HepG2 (cell line): ENCODE measurements around the gene C10orf120. TPM values are rescaled to one million over a fixed set of nuclear protein-coding genes. Genes with fewer than 3 reads are reported as not detected.

ENCODE experiments used
- ATAC-seq: fragments of 200-7000 bp; cut with Tn5 transposase; 3 replicates; pipeline ENCODE4 v1.9.1; 2020; ENCODE audit warnings: mild to moderate bottlenecking, moderate library complexity
- BruUV-seq: library from RNA; stranded (reverse); fragments of 400-500 nt; replicated peaks from 2 replicates; lab custom pipeline; 2021; lab: Mats Ljungman, UMichigan
- CTCF ChIA-PET: fragments of 300-600 bp; formaldehyde crosslinking; extraction: SDS; loops from one replicate; lab custom pipeline; 2021; ENCODE audit warnings: low total read pairs, inconsistent platforms, low intra/inter-chr PET ratio; lab: Yijun Ruan, JAX
- POLR2A ChIA-PET: fragments of 350-600 bp; sonication (Branson Sonifier 250); formaldehyde crosslinking; loops from one replicate; lab custom pipeline; 2020; ENCODE audit warnings: antibody characterized with exemption, inconsistent platforms; lab: Yijun Ruan, JAX
- DNase-seq: peaks from one replicate; pipeline ENCODE4 v3.0.0-alpha.2; 2015; ENCODE audit warnings: low spot score
- FAIRE-seq: peaks from 3 replicates; lab custom pipeline; 2011; peaks lifted over from hg19 to GRCh38; lab: Jason Lieb, UNC
- H2AFZ ChIP-seq: one replicate; pipeline ENCODE4 v1.6.1; 2011; ENCODE audit warnings: low read length, inconsistent platforms
- H3K27ac ChIP-seq: fragments of 300-600 bp; 3 replicates; pipeline ENCODE4 v1.8.0; 2011; ENCODE audit warnings: mixed run types, mild to moderate bottlenecking, mixed read lengths, low read length, inconsistent platforms; ENCODE audit not compliant: insufficient read depth; ENCODE audit errors: extremely low read length
- H3K27me3 ChIP-seq, 2 experiments: fragments of 200-600 bp in 1 of 2; 2 replicates in 1 of 2; 3 replicates in 1 of 2; pipeline versions ENCODE4 v1.6.0 to v1.8.0; 2011; ENCODE audit warnings: low read length in 2 of 2, mild to moderate bottlenecking in 2 of 2, moderate library complexity in 2 of 2, inconsistent platforms in 1 of 2; ENCODE audit not compliant: insufficient read depth in 2 of 2, control insufficient read depth in 1 of 2
- H3K36me3 ChIP-seq, 2 experiments: fragments of 200-600 bp in 1 of 2; replicated peaks in 1 of 2; 2 replicates in 1 of 2; 3 replicates in 1 of 2; pipeline versions ENCODE4 v1.5.1 to v1.8.0; 2011; ENCODE audit warnings: low read length in 2 of 2, inconsistent platforms in 1 of 2; ENCODE audit not compliant: insufficient read depth in 2 of 2, control insufficient read depth in 1 of 2
- H3K4me1 ChIP-seq: 2 replicates; pipeline ENCODE4 v1.5.1; 2012; ENCODE audit warnings: low read length, inconsistent platforms; ENCODE audit not compliant: insufficient read depth
- H3K4me2 ChIP-seq: 2 replicates; pipeline ENCODE4 v1.6.0; 2011; ENCODE audit warnings: low read depth, low read length, inconsistent platforms
- H3K4me3 ChIP-seq, 3 experiments: fragments of 200-600 bp in 1 of 3; sonication (generic), shearing (Covaris generic) in 1 of 3; replicated peaks in 1 of 3; 2 replicates each; pipeline ENCODE4 v1.5.1; 2011 to 2016; ENCODE audit warnings: low read length in 3 of 3, inconsistent platforms in 2 of 3, low read depth in 2 of 3, mild to moderate bottlenecking in 2 of 3, control low read depth in 1 of 3, mixed read lengths in 1 of 3; ENCODE audit not compliant: insufficient read depth in 1 of 3
- H3K79me2 ChIP-seq: one replicate; pipeline ENCODE4 v1.6.1; 2011; ENCODE audit warnings: low read length, inconsistent platforms; ENCODE audit not compliant: insufficient read depth
- H3K9ac ChIP-seq: 2 replicates; pipeline ENCODE4 v1.6.0; 2011; ENCODE audit warnings: mild to moderate bottlenecking, low read depth, low read length, inconsistent platforms; ENCODE audit not compliant: insufficient read depth
- H3K9me3 ChIP-seq: 2 replicates; pipeline ENCODE4 v1.5.1; 2012; ENCODE audit warnings: mild to moderate bottlenecking, low read length
- H4K20me1 ChIP-seq: 2 replicates; pipeline ENCODE4 v1.6.0; 2011; ENCODE audit warnings: inconsistent platforms, mild to moderate bottlenecking, low read length, moderate library complexity; ENCODE audit not compliant: insufficient read depth
- MAF1 ChIP-seq: sonication (generic); formaldehyde crosslinking; IDR thresholded peaks from 2 replicates; pipeline ENCODE4 v1.5.0; 2020; ENCODE audit warnings: missing genetic modification reagents, borderline replicate concordance
- MYC ChIP-seq: sonication (generic); formaldehyde crosslinking; IDR thresholded peaks from 2 replicates; pipeline ENCODE4 v1.9.0; 2021; ENCODE audit warnings: missing genetic modification reagents, borderline replicate concordance
- NR2C2 ChIP-seq: sonication (generic); formaldehyde crosslinking; IDR thresholded peaks from 2 replicates; pipeline ENCODE4 v1.4.0; 2020; ENCODE audit warnings: missing genetic modification reagents, mild to moderate bottlenecking, moderate library complexity, borderline replicate concordance
- SALL2 ChIP-seq: sonication (generic); formaldehyde crosslinking; IDR thresholded peaks from 2 replicates; pipeline ENCODE4 v1.8.1; 2023; ENCODE audit warnings: mild to moderate bottlenecking, missing genetic modification reagents, inconsistent platforms
- SNAPC2 ChIP-seq: sonication (generic); formaldehyde crosslinking; IDR thresholded peaks from 2 replicates; pipeline ENCODE4 v1.8.1; 2022; ENCODE audit warnings: mild to moderate bottlenecking, missing genetic modification reagents
- TAF15 ChIP-seq: fragments of 200-400 bp; formaldehyde crosslinking; IDR thresholded peaks from one replicate; pipeline ENCODE4 v1.6.1; 2018; ENCODE audit warnings: mild to moderate bottlenecking, low read depth, low read length; ENCODE audit not compliant: poor library complexity, severe bottlenecking
- ZIK1 ChIP-seq: sonication (generic); formaldehyde crosslinking; IDR thresholded peaks from 2 replicates; pipeline ENCODE4 v1.5.0; 2020; ENCODE audit warnings: mild to moderate bottlenecking, low read depth, missing genetic modification reagents, borderline replicate concordance
- ZNF292 ChIP-seq: sonication (generic); formaldehyde crosslinking; IDR thresholded peaks from 2 replicates; pipeline ENCODE4 v1.8.1; 2022; ENCODE audit warnings: mild to moderate bottlenecking, low read depth, missing genetic modification reagents, borderline replicate concordance
- ZNF33B ChIP-seq: sonication (generic); formaldehyde crosslinking; IDR thresholded peaks from 2 replicates; pipeline ENCODE4 v1.5.1; 2020; ENCODE audit warnings: mild to moderate bottlenecking, missing genetic modification reagents
- ZNF530 ChIP-seq: sonication (generic); formaldehyde crosslinking; IDR thresholded peaks from 2 replicates; pipeline ENCODE4 v1.5.0; 2020; ENCODE audit warnings: low read depth, mild to moderate bottlenecking, missing genetic modification reagents
- ZNF549 ChIP-seq: sonication (generic); formaldehyde crosslinking; IDR thresholded peaks from 2 replicates; pipeline ENCODE4 v1.5.0; 2020; ENCODE audit warnings: missing genetic modification reagents
- ZNF563 ChIP-seq: sonication (generic); formaldehyde crosslinking; IDR thresholded peaks from 2 replicates; pipeline ENCODE4 v1.8.0; 2022; ENCODE audit warnings: mild to moderate bottlenecking, moderate library complexity, missing genetic modification reagents
- ZNF792 ChIP-seq: IDR thresholded peaks from 2 replicates; pipeline ENCODE4 v1.6.1; 2016
- WGBS: methylation state at CpG from one replicate; pipeline ENCODE4 v1.1.6; 2017; ENCODE audit warnings: low lambda C conversion rate; 5-methylcytosine and 5-hydroxymethylcytosine counted together
- in situ Hi-C: cut with HindIII; loops from 2 replicates; pipeline ENCODE4 v1.10.0; 2017; ENCODE audit warnings: low pct_unique_long_range_greater_than_20kb; ENCODE audit not compliant: extremely low pct_ligation_motif_present
- intact Hi-C: fragments of 100-400 bp; cut with micrococcal nuclease; formaldehyde crosslinking; loops from one replicate; pipeline ENCODE4 v1.10.0; 2022; ENCODE audit not compliant: unreplicated experiment
- polyA plus RNA-seq, 8 experiments: library from polyadenylated mRNA; depleted of rRNA in 3 of 8; stranded (reverse) in 7 of 8; unstranded in 1 of 8; fragments of >200 nt; fragmentation: Illumina TruSeq in 4 of 8; extraction: Trizol in 4 of 8; gene quantifications; 2 replicates each; pipeline versions ENCODE4 v1.2.1 to v1.2.3, GENCODE V29; 2011 to 2016; ENCODE audit warnings: low read depth in 4 of 8, missing spikeins in 1 of 8, mixed read lengths in 1 of 8; ENCODE audit not compliant: insufficient read depth in 1 of 8
- total RNA-seq, 5 experiments: library from RNA; depleted of rRNA; stranded (reverse); fragments of >200 nt; fragmentation: Illumina TruSeq; extraction: Trizol; gene quantifications; 2 replicates each; pipeline ENCODE4 v1.2.3, GENCODE V29; 2016; ENCODE audit warnings: low read depth in 1 of 5
- TF ChIP-seq, protein P1 (sequence below): sonication (generic); formaldehyde crosslinking; IDR thresholded peaks from 2 replicates; pipeline ENCODE4 v1.5.0; 2020; ENCODE audit warnings: mild to moderate bottlenecking, low read depth, missing genetic modification reagents, borderline replicate concordance
- TF ChIP-seq, protein P2 (sequence below): sonication (generic); formaldehyde crosslinking; IDR thresholded peaks from 2 replicates; pipeline ENCODE4 v1.5.1; 2020; ENCODE audit warnings: missing genetic modification reagents, mild to moderate bottlenecking, borderline replicate concordance
- TF ChIP-seq, protein P3 (sequence below): sonication (generic); formaldehyde crosslinking; IDR thresholded peaks from 2 replicates; pipeline ENCODE4 v1.5.1; 2020; ENCODE audit warnings: missing genetic modification reagents, mild to moderate bottlenecking, borderline replicate concordance

Gene C10orf120
- total and polyA plus RNA-seq, 2 of the 13 experiments (the other 11 are each of a cell fraction or from before 2014, with no cell fraction given), result not detected

DNA sequence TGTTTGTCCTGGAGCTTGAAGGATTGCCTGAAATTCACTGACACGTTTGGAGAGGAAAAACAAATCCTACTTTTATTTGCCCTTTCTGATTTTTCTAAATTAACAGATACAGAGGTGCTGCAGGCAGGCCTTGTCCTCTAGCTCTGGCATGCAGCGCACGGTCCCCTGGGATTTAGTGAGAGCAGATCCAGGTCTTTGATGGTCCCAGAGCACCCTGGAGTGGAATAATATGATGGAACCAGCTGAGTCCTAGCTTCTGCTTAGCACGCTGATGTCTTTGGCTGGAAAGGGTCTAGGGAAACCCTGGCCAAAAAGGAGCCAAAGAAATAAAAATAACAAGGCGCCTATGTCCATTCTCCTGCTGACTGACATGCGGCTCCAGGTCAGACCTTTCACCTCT, 40.5 kb downstream of the C10orf120 start:
- Histone ChIP-seq H3K79me2 (no peaks in the 10 kb centered on the region), H3K4me1 (no peaks in the 10 kb centered on the region), H2AFZ (no peak overlapping the region), H3K4me2 (no peak overlapping the region)
- POLR2A ChIA-PET, result no interaction called here
- 41% methylated on average over 6 of the region's 6 CpGs for WGBS
- no peak for TF ChIP-seq ZIK1 (CRISPR knock-in tag)
- TF ChIP-seq ZNF292 (CRISPR knock-in tag), result no peak
- no peak for TF ChIP-seq TAF15
- TF ChIP-seq MYC (CRISPR knock-in tag), result no peak
- TF ChIP-seq NR2C2 (CRISPR knock-in tag), result no peak
- no peak for TF ChIP-seq ZNF563 (CRISPR knock-in tag)
- no peak for TF ChIP-seq ZNF549 (CRISPR knock-in tag)
- TF ChIP-seq SALL2 (CRISPR knock-in tag), result no peak
- TF ChIP-seq, protein P1, sequence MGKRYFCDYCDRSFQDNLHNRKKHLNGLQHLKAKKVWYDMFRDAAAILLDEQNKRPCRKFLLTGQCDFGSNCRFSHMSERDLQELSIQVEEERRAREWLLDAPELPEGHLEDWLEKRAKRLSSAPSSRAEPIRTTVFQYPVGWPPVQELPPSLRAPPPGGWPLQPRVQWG, result no peak
- TF ChIP-seq, protein P2, sequence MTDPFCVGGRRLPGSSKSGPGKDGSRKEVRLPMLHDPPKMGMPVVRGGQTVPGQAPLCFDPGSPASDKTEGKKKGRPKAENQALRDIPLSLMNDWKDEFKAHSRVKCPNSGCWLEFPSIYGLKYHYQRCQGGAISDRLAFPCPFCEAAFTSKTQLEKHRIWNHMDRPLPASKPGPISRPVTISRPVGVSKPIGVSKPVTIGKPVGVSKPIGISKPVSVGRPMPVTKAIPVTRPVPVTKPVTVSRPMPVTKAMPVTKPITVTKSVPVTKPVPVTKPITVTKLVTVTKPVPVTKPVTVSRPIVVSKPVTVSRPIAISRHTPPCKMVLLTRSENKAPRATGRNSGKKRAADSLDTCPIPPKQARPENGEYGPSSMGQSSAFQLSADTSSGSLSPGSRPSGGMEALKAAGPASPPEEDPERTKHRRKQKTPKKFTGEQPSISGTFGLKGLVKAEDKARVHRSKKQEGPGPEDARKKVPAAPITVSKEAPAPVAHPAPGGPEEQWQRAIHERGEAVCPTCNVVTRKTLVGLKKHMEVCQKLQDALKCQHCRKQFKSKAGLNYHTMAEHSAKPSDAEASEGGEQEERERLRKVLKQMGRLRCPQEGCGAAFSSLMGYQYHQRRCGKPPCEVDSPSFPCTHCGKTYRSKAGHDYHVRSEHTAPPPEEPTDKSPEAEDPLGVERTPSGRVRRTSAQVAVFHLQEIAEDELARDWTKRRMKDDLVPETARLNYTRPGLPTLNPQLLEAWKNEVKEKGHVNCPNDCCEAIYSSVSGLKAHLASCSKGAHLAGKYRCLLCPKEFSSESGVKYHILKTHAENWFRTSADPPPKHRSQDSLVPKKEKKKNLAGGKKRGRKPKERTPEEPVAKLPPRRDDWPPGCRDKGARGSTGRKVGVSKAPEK (CRISPR knock-in tag), result no peak
- no peak for TF ChIP-seq ZNF792 (CRISPR knock-in tag)
- no peak for TF ChIP-seq ZNF530 (CRISPR knock-in tag)
- no peak for TF ChIP-seq SNAPC2 (CRISPR knock-in tag)
- TF ChIP-seq ZNF33B (CRISPR knock-in tag), result no peak
- TF ChIP-seq, protein P3, sequence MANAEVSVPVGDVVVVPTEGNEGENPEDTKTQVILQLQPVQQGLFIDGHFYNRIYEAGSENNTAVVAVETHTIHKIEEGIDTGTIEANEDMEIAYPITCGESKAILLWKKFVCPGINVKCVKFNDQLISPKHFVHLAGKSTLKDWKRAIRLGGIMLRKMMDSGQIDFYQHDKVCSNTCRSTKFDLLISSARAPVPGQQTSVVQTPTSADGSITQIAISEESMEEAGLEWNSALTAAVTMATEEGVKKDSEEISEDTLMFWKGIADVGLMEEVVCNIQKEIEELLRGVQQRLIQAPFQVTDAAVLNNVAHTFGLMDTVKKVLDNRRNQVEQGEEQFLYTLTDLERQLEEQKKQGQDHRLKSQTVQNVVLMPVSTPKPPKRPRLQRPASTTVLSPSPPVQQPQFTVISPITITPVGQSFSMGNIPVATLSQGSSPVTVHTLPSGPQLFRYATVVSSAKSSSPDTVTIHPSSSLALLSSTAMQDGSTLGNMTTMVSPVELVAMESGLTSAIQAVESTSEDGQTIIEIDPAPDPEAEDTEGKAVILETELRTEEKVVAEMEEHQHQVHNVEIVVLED (CRISPR knock-in tag), result no peak
- no peak for TF ChIP-seq MAF1
- TF ChIP-seq, all 625 proteins: peak for 0
- Histone ChIP-seq H3K9ac (no peak overlapping the region), H3K36me3 (no peaks in the 10 kb centered on the region), H3K9me3 (no peaks in the 10 kb centered on the region), H3K4me3 (no peak overlapping the region), H4K20me1 (no peaks in the 10 kb centered on the region), H3K27ac (no peak overlapping the region), H3K27me3 (peaks cover 2 to 59% of the 10 kb centered on the region in 2 experiments; a peak in 3 of 5 replicates)
- intact Hi-C loops (no loop called here), in situ Hi-C loops (no loop called here)
- FAIRE-seq, result no peak
- no peak for ATAC-seq
- CTCF ChIA-PET, result no interaction called here
- DNase-seq, result no peak
- no TSS peak for BruUV-seq
